ENCODE results near the gene TOX2. TPM values are rescaled to one million over a fixed set of nuclear protein-coding genes. Genes with fewer than 3 reads are reported as not detected.

The TOX2 gene
- total RNA-seq, 1 experiment from 2014 or later, result 85.4 TPM

- Histone ChIP-seq H3K4me1 (ENCODE audit: control insufficient read depth, insufficient read depth, low read length) (no peaks in the 10 kb centered on the region), H3K27ac (ENCODE audit: low read length) (no peak overlapping the region), H3K4me3 (ENCODE audit: low read depth in 2 of 2, low read length in 2 of 2) (no peak overlapping the region), H3K27me3 (ENCODE audit: control insufficient read depth, insufficient read depth, low read length) (no peaks in the 10 kb centered on the region), H3K36me3 (ENCODE audit: control insufficient read depth, insufficient read depth, low read length) (no peaks in the 10 kb centered on the region), H3K9me3 (ENCODE audit: control insufficient read depth, insufficient read depth, low read depth, low read length) (no peaks in the 10 kb centered on the region)
- in situ Hi-C loops (cut with HindIII; ENCODE audit: low pct_unique_long_range_greater_than_20kb, low sequenced_read_pairs), result no loop called here
- ATAC-seq (no peak), DNase-seq (ENCODE audit: low read depth, low spot score) (no peak)
- CTCF ChIA-PET, result interaction anchor here (0.7 kb wide), 1 partner anchor 26 kb away, joined by 4 read pairs; no protein-coding TSS in a partner anchor
- intact Hi-C loops (cut with micrococcal nuclease; ENCODE audit: unreplicated experiment), result loop anchor here (10.0 kb wide), 1 partner anchor 645 kb away; no protein-coding TSS in a partner anchor
- no TSS peak for BruUV-seq (replicated peaks)
- TF ChIP-seq, protein P1, sequence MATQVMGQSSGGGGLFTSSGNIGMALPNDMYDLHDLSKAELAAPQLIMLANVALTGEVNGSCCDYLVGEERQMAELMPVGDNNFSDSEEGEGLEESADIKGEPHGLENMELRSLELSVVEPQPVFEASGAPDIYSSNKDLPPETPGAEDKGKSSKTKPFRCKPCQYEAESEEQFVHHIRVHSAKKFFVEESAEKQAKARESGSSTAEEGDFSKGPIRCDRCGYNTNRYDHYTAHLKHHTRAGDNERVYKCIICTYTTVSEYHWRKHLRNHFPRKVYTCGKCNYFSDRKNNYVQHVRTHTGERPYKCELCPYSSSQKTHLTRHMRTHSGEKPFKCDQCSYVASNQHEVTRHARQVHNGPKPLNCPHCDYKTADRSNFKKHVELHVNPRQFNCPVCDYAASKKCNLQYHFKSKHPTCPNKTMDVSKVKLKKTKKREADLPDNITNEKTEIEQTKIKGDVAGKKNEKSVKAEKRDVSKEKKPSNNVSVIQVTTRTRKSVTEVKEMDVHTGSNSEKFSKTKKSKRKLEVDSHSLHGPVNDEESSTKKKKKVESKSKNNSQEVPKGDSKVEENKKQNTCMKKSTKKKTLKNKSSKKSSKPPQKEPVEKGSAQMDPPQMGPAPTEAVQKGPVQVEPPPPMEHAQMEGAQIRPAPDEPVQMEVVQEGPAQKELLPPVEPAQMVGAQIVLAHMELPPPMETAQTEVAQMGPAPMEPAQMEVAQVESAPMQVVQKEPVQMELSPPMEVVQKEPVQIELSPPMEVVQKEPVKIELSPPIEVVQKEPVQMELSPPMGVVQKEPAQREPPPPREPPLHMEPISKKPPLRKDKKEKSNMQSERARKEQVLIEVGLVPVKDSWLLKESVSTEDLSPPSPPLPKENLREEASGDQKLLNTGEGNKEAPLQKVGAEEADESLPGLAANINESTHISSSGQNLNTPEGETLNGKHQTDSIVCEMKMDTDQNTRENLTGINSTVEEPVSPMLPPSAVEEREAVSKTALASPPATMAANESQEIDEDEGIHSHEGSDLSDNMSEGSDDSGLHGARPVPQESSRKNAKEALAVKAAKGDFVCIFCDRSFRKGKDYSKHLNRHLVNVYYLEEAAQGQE (IDR thresholded peaks at IDR 0.05; ENCODE audit: insufficient read depth in 1 of 2, low read depth in 2 of 2, low read length in 1 of 2), result no peak
- TF ChIP-seq POLR2AphosphoS5 (IDR thresholded peaks at IDR 0.05; ENCODE audit: low read depth, low read length) (no peak), SIN3A (IDR thresholded peaks at IDR 0.05; ENCODE audit: borderline replicate concordance, insufficient read depth, low read depth, low read length) (no peak), CTCF (IDR thresholded peaks at IDR 0.05) (no peak), TCF7L2 (IDR thresholded peaks at IDR 0.05; ENCODE audit: low read depth, low read length) (no peak)
- POLR2A ChIA-PET, result no interaction called here
Observed at GRCh38 chr20:44089987-44090674, 175.5 kb downstream of the TOX2 start.

DNA sequence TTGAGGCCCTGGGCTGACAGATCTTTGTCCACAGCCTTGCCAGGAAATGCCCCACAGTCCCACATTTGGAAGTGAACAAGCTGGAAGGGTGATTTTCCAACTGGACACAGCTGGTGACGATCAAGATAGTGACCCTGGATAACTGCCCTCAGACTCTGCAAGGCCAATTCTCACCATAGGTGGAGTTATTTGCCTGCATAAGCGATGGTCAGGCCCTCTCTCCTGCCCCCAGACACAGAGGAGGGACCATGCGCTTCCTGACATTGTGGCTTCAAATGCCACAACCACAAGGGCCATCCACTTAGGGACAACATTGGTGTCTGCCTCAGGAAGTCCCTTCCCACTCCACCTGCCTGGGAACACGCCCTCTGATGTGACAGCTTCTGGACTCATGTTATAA, 176.4 kb downstream of the TOX2 start:
- ATAC-seq (no peak), DNase-seq (ENCODE audit: low read depth, low spot score) (no peak)
- Histone ChIP-seq H3K9me3 (ENCODE audit: control insufficient read depth, insufficient read depth, low read depth, low read length) (no peaks in the 10 kb centered on the region), H3K36me3 (ENCODE audit: control insufficient read depth, insufficient read depth, low read length) (no peaks in the 10 kb centered on the region), H3K4me3 (ENCODE audit: low read depth in 2 of 2, low read length in 2 of 2) (no peak overlapping the region), H3K27me3 (ENCODE audit: control insufficient read depth, insufficient read depth, low read length) (no peaks in the 10 kb centered on the region), H3K27ac (ENCODE audit: low read length) (no peak overlapping the region), H3K4me1 (ENCODE audit: control insufficient read depth, insufficient read depth, low read length) (no peaks in the 10 kb centered on the region)
- intact Hi-C loops (cut with micrococcal nuclease; ENCODE audit: unreplicated experiment), result no loop called here
- in situ Hi-C loops (cut with HindIII; ENCODE audit: low pct_unique_long_range_greater_than_20kb, low sequenced_read_pairs), result no loop called here
- ChIA-PET CTCF (no interaction called here), POLR2A (no interaction called here)
- TF ChIP-seq, protein P1 (IDR thresholded peaks at IDR 0.05; ENCODE audit: insufficient read depth in 1 of 2, low read depth in 2 of 2, low read length in 1 of 2), result no peak
- no peak for TF ChIP-seq SIN3A (IDR thresholded peaks at IDR 0.05; ENCODE audit: borderline replicate concordance, insufficient read depth, low read depth, low read length)
- TF ChIP-seq CTCF (IDR thresholded peaks at IDR 0.05), result no peak
- TF ChIP-seq POLR2AphosphoS5 (IDR thresholded peaks at IDR 0.05; ENCODE audit: low read depth, low read length), result no peak
- no peak for TF ChIP-seq TCF7L2 (IDR thresholded peaks at IDR 0.05; ENCODE audit: low read depth, low read length)
- no TSS peak for BruUV-seq (replicated peaks)

Measured in Panc1 (cell line).